Measurements from ENCODE around the gene CLIC5.

DNA sequence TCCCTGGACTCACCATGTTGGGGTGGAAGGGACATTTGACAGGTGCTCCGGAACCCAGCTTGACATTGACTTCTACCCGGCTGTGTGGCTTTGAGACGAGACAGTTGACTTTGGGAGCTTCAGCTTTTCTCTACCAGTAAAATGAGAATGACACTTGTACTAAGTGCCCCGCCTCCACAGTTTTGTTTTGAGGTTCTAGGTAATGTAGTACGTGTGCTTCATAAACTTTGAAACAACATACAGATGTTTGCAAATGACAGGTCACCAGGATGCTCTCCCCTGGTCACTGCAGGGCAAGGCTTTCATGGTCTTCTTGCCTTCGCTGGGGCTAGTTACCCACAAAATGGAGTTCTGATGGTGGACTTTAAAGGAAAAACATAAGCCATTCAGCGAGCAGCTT is 31.3 kb downstream of the CLIC5 start:
- TF ChIP-seq CTCF (IDR thresholded peaks at IDR 0.05) (no peak), POLR2A (IDR thresholded peaks at IDR 0.05) (no peak)
